HG02973 (cell line): Measurements from ENCODE around the gene FBXL19.

Source experiments
- ATAC-seq: cut with Tn5 transposase; IDR thresholded peaks from one replicate; pipeline ENCODE4 v1.9.1; 2021; ENCODE audit warnings: moderate library complexity; ENCODE audit not compliant: unreplicated experiment

FBXL19 gene

GRCh38 chr16:30942426-30942806 lies 19.0 kb downstream of the FBXL19 start:
- ATAC-seq: no peak

DNA sequence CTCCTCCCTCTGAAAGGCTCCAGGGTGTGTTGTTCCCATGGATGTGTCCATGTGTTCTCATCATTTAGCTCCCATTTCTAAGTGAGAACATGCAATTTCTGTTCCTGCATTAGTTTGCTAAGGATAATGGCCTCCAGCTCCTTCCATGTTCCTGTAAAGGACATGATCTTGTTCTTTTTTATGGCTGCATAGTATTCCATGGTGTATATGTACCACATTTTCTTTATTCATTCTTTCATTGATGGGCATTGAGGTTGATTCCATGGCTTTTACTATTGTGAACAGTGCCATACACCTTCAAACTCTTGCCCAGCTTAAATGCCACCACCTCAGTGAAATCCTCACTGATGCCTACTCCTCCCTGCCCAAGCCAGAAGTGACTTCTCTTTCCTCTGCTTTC lies 21.0 kb downstream of the FBXL19 start:
- ATAC-seq: no peak

DNA sequence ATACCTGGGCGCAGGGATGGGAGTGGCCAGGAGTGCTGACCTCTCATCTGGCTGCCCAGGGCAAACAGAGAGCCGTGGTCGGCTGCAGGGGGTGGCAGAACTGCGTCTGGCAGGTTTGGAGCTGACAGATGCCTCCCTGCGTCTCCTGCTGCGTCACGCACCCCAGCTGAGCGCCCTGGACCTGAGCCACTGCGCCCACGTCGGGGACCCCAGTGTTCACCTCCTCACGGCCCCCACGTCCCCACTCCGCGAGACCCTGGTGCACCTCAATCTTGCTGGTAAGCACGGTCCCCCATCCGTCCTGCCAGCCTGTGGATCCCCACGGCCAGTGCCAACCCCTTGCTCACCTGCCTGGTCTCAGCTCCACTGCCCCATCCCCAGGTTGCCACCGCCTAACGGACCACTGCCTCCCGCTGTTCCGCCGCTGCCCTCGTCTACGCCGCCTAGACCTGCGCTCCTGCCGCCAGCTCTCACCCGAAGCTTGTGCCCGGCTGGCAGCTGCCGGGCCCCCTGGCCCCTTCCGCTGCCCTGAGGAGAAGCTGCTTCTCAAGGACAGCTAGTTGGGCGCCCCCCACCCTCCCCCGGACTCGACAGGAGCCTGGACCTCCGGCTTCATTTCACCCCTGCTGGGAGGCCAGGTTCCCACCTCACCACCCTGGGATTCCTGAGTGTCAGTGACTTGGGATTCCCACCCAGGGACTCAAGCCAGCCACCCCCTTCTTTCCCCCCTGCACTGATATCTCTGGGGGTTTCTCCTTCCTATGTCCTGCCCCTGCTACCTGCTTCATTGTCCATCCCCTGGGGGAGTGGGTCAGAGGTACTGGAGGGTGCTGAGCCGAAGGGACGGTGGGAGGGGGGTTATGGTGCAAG lies 23.5 kb downstream of the FBXL19 start:
- ATAC-seq: no peak

DNA sequence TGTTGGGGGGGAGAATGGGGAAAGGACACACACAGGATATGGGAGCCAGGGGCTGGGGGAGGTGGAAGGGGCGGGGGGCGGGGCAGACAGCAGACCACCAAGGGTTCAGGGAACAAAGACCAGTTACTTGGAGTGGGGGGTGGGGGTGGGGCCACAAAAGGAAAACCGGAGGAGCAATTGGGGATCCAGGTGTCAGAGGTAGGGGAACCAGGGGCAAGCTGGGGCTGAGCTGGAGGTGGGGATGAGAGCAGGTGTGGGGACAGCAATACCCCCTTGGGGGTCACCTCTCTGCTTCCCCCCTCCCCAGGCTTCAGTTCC lies 24.1 kb downstream of the FBXL19 start:
- no peak for ATAC-seq

GRCh38 chr16:30947859-30948666 lies 24.7 kb downstream of the FBXL19 start:
- no peak for ATAC-seq

DNA sequence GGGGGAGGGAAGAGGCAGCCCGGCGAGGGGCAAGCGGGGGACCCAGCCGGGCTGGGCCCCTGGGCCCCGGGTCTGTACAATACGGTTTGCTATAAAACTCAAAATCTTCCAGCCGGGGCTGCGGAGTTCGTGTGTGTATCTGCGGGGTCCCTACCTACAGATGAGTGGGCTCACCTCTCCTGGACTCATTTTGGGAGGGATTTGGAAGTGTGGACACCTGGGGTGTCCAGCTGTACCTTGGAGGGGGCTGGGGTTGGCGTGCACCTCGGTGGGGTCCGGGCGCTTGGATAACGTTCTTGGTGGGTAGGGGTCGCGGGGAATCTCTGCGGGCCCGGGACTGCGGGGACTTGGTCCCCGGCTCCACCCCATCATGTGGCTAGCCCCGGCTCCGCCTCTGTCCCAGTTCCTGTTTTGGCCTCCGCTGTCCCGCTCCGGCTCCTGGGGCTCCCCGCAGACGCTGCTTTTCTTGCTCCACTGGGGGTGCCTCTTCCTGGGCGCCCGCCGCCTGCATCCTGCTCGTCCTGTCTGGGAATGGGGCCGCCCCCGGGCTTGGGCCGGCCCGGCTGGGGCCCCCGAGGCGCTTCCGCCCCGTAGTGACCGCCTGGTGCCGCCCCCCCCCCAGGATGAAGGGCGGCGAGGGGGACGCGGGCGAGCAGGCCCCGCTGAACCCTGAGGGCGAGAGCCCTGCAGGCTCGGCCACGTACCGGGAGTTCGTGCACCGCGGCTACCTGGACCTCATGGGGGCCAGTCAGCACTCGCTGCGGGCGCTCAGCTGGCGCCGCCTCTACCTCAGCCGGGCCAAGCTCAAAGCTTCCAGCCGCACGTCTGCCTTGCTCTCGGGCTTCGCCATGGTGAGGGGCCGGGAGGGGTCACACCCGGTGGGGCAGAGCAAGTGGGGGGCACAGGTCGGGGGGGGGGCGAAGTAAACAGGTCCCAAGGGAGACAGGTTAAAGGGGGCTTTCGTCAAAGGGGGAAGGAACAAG lies 25.6 kb downstream of the FBXL19 start, which contains the start of gene ORAI3:
Gene ORAI3, plus strand, starts transcription at position 402 of the 983 bp plus-strand sequence. Its CDS starts 222 bp downstream, at position 624.
- ATAC-seq: peak; percentile 59

GRCh38 chr16:30949650-30950515 lies 26.5 kb downstream of the FBXL19 start:
- ATAC-seq: peak; percentile 33

DNA sequence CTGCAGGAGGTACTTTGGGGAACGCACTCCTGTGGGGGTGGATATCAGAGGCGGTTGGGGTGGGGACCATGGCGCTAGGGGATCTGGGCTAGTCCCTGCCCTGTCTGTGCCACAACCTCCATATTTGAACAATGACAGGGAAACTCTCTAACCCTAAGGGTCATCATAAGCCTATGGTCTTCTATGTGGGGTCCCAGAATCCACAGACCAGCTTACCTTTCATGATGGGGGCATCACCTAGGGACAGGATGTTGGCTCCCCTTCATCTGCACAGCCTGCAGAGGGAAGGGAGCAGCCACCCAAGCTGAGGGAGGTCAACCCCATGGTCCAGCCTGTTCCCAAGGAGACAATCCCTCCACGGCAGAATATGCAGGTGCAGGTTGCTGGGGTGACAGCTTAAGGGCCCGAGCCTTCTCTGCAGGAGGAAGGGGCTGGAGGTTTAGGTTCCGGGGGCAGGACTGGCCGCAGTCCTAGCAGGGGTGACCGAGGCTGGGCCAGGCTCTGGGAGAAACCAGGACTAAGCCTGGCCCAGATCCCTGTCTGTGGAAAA lies 27.2 kb downstream of the FBXL19 start:
- peak; percentile 2 for ATAC-seq

GRCh38 chr16:30951193-30951592 lies 27.8 kb downstream of the FBXL19 start:
- ATAC-seq: no peak

GRCh38 chr16:30951750-30952149 lies 28.4 kb downstream of the FBXL19 start:
- no peak for ATAC-seq

DNA sequence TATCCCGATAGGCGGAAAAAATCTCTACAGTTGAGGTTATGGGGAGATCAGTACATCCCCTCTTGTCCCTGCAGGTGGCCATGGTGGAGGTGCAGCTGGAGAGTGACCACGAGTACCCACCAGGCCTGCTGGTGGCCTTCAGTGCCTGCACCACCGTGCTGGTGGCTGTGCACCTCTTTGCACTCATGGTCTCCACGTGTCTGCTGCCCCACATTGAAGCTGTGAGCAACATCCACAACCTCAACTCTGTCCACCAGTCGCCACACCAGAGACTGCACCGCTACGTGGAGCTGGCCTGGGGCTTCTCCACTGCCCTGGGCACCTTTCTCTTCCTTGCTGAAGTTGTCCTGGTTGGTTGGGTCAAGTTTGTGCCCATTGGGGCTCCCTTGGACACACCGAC lies 29.7 kb downstream of the FBXL19 start:
- ATAC-seq: no peak

GRCh38 chr16:30953511-30954124 lies 30.2 kb downstream of the FBXL19 start:
- no peak for ATAC-seq

DNA sequence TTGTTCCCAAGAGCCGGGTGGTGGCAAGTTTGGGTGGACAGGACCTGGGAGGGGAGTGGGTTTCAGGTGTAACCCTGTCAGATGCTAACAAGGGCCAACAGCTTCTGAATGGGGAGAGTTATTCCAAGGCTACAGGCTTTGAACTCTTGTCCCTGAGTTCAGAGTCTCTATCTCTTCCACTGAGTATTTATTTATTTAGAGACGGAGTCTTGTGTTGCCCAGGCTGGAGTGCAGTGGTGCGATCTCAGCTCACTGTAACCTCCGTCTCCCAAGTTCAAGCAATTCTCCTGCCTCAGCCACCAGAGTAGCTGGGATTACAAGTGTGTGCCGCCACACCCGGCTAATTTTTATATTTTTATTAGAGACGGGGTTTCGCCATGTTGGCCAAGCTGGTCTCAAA lies 31.6 kb downstream of the FBXL19 start:
- no peak for ATAC-seq

DNA sequence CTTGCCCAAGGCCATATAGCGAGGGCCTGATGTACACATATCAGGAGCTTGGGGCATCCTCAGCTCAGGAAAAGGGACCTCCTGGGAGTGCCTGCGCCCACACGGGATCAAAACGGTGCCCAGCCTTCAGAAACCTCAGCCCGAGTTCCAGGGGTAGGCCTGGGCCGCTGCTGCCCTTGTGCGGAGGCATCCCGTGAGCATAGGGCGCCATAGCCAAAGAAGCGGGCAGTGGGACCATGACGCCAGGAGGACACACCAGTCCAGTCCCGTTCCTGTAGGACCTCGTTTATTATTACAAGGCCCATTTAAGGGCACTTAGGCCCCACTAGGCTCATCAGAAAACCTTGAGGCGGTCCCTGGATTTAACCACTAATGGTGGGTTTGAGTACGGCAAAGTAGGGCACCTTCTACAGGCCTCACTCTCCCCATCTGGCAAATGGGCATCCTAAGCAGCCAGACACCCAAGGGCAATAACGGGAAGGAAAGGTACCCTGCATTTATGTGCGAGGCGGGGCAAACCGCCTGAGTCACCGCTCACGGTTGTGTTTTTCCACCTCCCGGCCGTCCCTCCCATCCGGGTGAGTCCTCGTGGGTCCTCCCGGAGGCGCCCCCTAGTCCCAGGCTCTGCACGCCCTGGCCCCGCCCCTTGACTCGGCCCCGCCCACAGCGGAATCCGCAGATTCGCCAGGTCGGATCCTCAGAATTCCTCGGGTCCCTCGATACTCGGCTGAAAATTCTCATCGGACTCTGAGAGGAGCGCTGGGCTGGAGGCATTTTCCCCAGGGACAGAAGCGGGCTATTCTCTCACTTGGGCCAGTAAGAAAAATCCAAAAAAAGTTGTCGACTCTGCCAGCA lies 33.5 kb downstream of the FBXL19 start:
- peak; percentile 28 for ATAC-seq

GRCh38 chr16:30957456-30958174 lies 34.2 kb downstream of the FBXL19 start, which contains the start of gene SETD1A:
TSS of gene SETD1A (plus strand) at chr16:30957754. CDS start at chr16:30958732, 978 bp downstream.
- ATAC-seq: peak; percentile 63

DNA sequence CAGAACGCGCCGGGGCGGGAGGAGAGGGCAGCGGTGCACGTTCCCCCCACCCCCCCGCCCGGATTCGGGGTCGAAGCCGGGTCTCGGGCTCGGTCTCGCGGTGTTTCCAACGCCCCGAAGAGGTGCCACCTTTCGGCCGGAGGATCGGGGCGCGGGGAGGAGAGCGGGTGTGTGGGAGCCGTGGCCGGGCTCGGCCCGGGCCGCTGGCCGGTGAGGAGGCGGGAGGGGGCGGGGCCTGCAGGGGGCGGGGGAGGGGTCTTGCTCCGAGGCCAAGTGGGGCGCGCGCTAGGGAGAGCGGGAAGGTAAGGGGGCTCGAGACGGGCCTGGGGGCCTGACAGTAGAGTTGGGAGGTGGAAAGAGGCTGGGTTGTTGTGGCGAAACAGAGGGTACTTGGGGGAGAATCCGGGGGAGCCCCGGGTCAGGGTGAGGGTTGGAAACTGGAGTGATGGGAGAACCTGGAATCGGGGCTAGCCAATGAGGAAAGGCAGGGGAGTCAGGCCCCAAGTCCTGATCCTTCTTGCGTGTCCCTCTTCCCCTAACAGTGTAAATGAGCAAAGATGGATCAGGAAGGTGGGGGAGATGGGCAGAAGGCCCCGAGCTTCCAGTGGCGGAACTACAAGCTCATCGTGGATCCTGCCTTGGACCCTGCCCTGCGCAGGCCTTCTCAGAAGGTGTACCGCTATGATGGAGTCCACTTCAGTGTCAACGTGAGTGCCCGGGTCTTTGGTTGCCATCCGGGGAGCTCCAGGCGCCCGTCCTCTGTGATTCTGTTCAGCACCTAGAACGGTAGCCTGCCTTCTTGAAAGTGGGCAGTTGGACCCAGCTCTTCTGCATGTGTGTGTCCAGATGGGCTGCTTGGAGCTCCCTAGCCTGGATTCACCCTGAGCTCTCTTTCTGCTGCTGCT lies 35.1 kb downstream of the FBXL19 start:
- peak; percentile 18 for ATAC-seq
